Osteocyte (in vitro differentiated cells): ENCODE measurements around the gene FBRS. TPM values are rescaled to one million over a fixed set of nuclear protein-coding genes. Genes with fewer than 3 reads are reported as not detected.
A peak's percentile ranks its signal among the peaks of the same experiment; 100 is the strongest.

ENCODE experiments used
- DNase-seq: peaks from one replicate; pipeline ENCODE4 v3.0.0; 2021; ENCODE audit warnings: mixed read lengths; ENCODE audit not compliant: unreplicated experiment; ENCODE audit errors: extremely low spot score
- H3K27ac Mint-ChIP-seq: one replicate; pipeline ENCODE4 v1.8.0; 2021; ENCODE audit warnings: mild to moderate bottlenecking, mixed read lengths; ENCODE audit not compliant: unreplicated experiment
- H3K27me3 Mint-ChIP-seq: one replicate; pipeline ENCODE4 v1.8.0; 2021; ENCODE audit warnings: mixed read lengths; ENCODE audit not compliant: unreplicated experiment
- H3K36me3 Mint-ChIP-seq: one replicate; pipeline ENCODE4 v1.8.0; 2021; ENCODE audit warnings: mixed read lengths; ENCODE audit not compliant: unreplicated experiment
- H3K4me1 Mint-ChIP-seq: one replicate; pipeline ENCODE4 v1.8.0; 2021; ENCODE audit warnings: mixed read lengths; ENCODE audit not compliant: unreplicated experiment
- H3K4me3 Mint-ChIP-seq: one replicate; pipeline ENCODE4 v1.8.0; 2021; ENCODE audit warnings: mild to moderate bottlenecking, moderate library complexity, mixed read lengths; ENCODE audit not compliant: unreplicated experiment
- H3K9me3 Mint-ChIP-seq: one replicate; pipeline ENCODE4 v1.8.0; 2021; ENCODE audit warnings: mixed read lengths; ENCODE audit not compliant: unreplicated experiment
- total RNA-seq: library from RNA; stranded (reverse); gene quantifications from 2 replicates; pipeline ENCODE4 v1.2.1, GENCODE V29; 2021
- TF ChIP-seq, protein P1 (sequence below): fragments of 200-600 bp; sonication (generic); IDR thresholded peaks from 2 replicates; pipeline ENCODE4 v1.5.0; 2021; ENCODE audit warnings: antibody characterized with exemption, mild to moderate bottlenecking, moderate library complexity

FBRS gene
- total RNA-seq, 1 donor from 2014 or later: 67.4 TPM

DNA sequence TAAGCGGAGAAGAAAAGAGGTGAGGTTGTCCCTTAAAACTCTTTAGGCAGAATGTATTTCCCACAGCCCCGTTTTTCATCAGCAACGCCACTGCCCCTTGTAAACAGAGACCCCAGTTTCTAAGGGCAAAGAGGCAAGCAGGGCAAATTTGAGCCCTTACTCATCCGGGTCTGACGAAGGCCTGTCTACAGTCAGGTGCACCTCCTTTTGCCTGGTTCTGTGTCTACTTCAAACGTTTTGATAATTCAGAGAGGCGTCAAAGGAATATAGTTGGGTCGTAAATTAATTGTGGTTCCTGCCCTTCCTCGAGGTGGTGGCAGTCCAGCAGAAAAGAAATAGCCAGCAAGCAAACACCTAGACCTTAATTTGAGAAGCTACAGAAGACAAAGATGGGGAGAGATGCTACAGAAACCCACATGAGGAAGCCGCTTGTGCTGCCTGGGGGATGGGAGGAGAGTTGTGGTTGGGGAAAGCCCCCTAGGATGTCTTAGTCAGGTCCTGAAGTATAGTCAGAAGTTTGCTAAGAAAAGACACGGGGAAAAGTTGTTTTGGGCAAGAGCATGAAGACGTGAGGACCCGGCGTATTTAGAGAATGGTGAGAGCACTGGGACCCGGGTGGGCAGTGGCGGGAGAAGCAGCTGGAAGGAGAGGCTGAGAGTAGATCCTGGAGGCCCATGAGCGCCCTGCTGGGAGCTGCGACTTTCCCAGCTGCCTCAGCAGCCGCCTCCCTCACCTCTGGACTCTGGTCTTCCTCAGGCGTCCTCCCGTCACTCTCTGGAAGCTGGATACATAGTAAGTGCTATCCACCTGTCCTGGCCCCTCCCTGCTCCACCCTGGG is 2.4 kb downstream of the FBRS start:
- H3K27ac Mint-ChIP-seq: peak overlapping the region; percentile 80
- peak overlapping the region; percentile 77 for H3K4me3 Mint-ChIP-seq
- peaks cover 37% of the 10 kb centered on the region for H3K4me1 Mint-ChIP-seq
- H3K9me3 Mint-ChIP-seq: no peaks in the 10 kb centered on the region
- TF ChIP-seq, protein P1, sequence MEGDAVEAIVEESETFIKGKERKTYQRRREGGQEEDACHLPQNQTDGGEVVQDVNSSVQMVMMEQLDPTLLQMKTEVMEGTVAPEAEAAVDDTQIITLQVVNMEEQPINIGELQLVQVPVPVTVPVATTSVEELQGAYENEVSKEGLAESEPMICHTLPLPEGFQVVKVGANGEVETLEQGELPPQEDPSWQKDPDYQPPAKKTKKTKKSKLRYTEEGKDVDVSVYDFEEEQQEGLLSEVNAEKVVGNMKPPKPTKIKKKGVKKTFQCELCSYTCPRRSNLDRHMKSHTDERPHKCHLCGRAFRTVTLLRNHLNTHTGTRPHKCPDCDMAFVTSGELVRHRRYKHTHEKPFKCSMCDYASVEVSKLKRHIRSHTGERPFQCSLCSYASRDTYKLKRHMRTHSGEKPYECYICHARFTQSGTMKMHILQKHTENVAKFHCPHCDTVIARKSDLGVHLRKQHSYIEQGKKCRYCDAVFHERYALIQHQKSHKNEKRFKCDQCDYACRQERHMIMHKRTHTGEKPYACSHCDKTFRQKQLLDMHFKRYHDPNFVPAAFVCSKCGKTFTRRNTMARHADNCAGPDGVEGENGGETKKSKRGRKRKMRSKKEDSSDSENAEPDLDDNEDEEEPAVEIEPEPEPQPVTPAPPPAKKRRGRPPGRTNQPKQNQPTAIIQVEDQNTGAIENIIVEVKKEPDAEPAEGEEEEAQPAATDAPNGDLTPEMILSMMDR: no peak
- H3K27me3 Mint-ChIP-seq: no peaks in the 10 kb centered on the region
- peaks cover 21% of the 10 kb centered on the region for H3K36me3 Mint-ChIP-seq
- no peak for DNase-seq

DNA sequence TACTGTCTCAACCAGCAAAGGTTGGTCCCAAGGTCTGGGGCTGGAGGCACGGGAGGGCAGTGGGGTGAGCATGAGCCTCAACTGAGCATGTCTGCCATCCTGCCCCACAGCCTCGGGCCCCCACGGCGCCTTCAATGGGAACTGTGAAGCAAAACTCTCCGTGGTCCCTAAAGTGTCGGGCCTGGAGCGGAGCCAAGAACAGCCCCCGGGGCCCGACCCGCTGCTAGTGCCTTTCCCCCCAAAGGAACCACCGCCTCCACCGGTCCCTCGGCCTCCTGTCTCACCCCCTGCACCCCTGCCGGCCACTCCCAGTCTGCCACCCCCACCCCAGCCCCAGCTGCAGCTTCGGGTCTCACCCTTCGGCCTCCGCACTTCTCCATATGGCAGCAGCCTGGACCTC is 4.2 kb downstream of the FBRS start:
- Mint-ChIP-seq H3K9me3 (no peaks in the 10 kb centered on the region), H3K4me1 (peaks cover 26% of the 10 kb centered on the region), H3K4me3 (no peak overlapping the region), H3K27ac (no peak overlapping the region), H3K36me3 (peaks cover 27% of the 10 kb centered on the region), H3K27me3 (no peaks in the 10 kb centered on the region)
- TF ChIP-seq, protein P1: no peak
- no peak for DNase-seq

DNA sequence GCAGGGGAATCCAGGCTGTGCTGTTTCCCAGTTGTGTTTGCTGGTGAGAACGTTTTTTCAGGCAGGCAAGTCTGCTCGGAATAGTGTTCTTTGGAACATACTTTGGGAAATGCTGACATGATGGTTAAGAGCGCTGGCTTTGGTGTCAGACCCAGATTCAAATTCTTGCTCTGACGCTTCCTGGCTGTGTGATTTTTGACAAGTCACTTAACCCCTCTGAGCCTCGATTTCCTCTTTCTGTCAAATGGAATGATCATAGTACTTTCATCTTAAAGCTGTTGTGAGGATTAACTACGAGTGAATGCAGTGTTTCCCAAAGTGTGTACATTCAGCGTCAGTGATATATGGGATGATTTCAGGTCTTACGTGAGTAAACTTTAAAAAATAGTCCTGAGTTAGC is 4.8 kb downstream of the FBRS start:
- Mint-ChIP-seq H3K36me3 (peaks cover 32% of the 10 kb centered on the region), H3K27me3 (no peaks in the 10 kb centered on the region), H3K4me3 (no peak overlapping the region), H3K4me1 (peaks cover 23% of the 10 kb centered on the region), H3K27ac (no peak overlapping the region), H3K9me3 (no peaks in the 10 kb centered on the region)
- DNase-seq: no peak
- TF ChIP-seq, protein P1: no peak

- Mint-ChIP-seq H3K4me3 (no peak overlapping the region), H3K36me3 (peaks cover 36% of the 10 kb centered on the region)
- no peak for DNase-seq
Measured at GRCh38 chr16:30663820-30664219, 5.6 kb downstream of the FBRS start.

DNA sequence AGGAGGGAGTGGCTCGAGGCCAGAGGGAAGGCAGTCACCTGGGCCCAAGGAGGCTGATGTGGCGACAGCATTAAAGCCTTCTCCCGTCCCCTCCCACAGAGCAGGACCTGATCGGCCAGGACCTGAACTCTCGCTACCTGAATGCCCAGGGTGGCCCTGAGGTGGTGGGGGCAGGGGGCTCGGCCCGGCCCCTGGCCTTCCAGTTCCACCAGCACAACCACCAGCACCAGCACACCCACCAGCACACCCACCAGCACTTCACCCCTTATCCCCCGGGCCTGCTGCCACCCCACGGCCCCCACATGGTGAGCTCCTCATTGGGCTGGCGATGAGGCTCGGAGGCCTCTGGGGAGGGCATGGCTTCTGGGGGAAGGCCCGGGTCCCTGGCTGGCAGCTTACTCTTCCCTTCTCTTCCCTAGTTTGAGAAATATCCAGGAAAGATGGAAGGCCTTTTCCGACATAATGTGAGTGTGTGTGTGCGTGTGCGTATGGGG is 6.4 kb downstream of the FBRS start:
- Mint-ChIP-seq H3K27me3 (no peaks in the 10 kb centered on the region), H3K27ac (no peak overlapping the region), H3K36me3 (peaks cover 39% of the 10 kb centered on the region), H3K9me3 (no peaks in the 10 kb centered on the region), H3K4me3 (no peak overlapping the region), H3K4me1 (peaks cover 23% of the 10 kb centered on the region)
- TF ChIP-seq, protein P1: no peak
- no peak for DNase-seq

More at GRCh38 chr16:30663820-30664219, 5.6 kb downstream of the FBRS start:
- H3K27ac Mint-ChIP-seq: no peak overlapping the region
- H3K27me3 Mint-ChIP-seq: no peaks in the 10 kb centered on the region
- TF ChIP-seq, protein P1: no peak
- no peaks in the 10 kb centered on the region for H3K9me3 Mint-ChIP-seq
- H3K4me1 Mint-ChIP-seq: peaks cover 23% of the 10 kb centered on the region
